GM19193 (cell line): ENCODE results near the gene CACNG4.

ENCODE experiments used
- POLR2A ChIP-seq: IDR thresholded peaks from 4 replicates; pipeline ENCODE4 v1.6.1; 2011; ENCODE audit not compliant: insufficient read depth, insufficient read length; ENCODE audit errors: extremely low read depth

CACNG4 gene

DNA sequence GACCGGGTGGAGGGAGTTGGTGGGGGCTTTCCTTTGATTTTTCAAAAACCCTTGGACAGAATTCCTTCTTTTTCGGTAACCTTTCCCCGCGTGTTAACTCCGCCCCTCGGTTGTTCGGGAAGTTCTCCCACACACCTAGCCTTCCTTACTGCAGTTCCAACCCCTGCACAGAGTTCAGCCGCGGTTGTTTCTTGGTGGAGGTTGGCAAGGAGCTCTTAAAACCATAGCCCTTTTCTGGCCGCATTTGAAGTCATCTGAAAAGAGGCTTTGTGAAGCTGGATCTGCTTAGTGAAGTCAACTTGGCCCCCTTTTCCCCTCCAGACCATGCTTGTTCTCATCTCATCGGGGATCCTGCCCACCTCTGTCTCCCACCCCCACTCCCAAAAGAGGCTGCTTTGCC is 1.8 kb downstream of the CACNG4 start:
- no peak for TF ChIP-seq POLR2A

- no peak for TF ChIP-seq POLR2A
Measured at GRCh38 chr17:66966704-66967418, 2.4 kb downstream of the CACNG4 start.

GRCh38 chr17:66967837-66968543 is 3.5 kb downstream of the CACNG4 start:
- no peak for TF ChIP-seq POLR2A

DNA sequence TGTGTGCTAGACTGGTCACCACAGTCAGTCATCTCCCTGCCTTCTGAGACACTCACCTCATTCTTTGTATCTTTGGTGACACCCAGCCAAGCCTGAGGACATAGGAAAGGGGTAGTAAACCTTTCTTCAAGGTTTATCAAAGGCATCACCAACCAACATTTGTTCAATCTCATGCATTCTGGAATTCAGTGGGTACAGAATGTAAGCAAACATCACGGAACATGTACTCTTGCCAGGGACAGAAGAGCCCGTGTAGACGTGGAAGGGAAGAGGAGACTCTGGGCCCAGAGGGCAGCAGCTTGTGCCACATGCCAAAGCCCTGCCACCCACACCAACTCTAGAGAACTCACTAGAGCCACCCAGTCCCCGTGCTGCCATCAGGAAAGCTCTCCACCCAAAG is 4.4 kb downstream of the CACNG4 start:
- no peak for TF ChIP-seq POLR2A

GRCh38 chr17:66970140-66970539 is 5.6 kb downstream of the CACNG4 start:
- TF ChIP-seq POLR2A = no peak

GRCh38 chr17:66970797-66971196 is 6.3 kb downstream of the CACNG4 start:
- TF ChIP-seq POLR2A = no peak

DNA sequence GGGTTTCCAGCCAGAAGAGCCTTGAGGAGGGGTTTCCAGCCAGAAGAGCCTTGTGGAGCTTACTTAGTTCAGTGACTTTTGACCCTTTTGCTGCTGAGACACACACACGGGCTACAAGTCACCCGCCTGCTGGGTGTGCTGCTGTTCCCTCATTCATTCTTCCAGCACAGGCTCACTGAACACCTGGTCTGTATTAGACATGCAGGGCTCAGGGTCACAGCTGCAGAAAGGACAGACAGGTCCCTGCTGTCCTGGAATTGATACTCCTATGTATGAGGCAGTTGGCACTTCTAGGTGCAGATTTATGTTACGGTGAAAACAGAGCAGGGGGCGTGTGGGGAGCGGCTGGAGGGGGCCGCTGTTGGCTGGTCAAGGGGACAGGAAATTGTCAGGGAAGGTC is 6.8 kb downstream of the CACNG4 start:
- no peak for TF ChIP-seq POLR2A

DNA sequence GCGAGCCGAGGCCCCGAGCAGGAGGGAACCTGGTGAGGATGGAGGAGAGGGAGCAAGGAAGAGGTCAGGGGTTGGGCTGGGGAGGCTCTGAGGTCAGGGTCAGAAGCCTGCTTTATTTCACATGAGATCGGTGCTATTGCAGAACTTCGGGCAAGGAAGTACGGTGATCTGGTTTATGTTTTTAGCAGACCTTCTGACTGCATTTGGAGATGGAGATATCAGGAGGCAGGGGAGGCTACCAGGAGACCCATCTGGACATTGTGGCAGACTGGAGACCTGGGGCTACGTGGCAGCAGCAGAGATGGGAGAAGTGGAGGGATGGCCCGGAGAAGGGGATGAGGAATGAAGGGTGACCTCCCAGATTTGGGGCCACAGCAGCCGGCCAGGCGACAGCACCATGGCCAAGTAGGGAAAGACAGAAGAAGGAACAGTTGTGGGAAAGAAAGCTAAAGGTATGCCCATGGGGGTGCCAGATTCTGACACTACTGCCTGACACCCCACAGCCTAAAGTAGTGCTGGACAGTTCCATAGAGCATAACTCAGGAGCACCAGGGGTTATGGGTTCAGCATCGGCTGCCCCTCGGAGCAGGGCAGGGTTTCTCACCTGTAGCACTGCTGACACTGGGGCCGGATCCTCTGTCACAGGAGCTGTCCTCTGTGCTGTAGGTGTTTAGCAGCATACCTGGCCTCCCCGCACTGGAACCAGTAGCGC is 7.4 kb downstream of the CACNG4 start:
- no peak for TF ChIP-seq POLR2A

- no peak for TF ChIP-seq POLR2A
Measured at GRCh38 chr17:66975188-66975587, 10.7 kb downstream of the CACNG4 start.

- TF ChIP-seq POLR2A = no peak
Measured at GRCh38 chr17:66975614-66976378, 11.3 kb downstream of the CACNG4 start.

GRCh38 chr17:66976379-66976663 is 11.8 kb downstream of the CACNG4 start:
- no peak for TF ChIP-seq POLR2A

- no peak for TF ChIP-seq POLR2A
Measured at GRCh38 chr17:66976781-66977201, 12.3 kb downstream of the CACNG4 start.

DNA sequence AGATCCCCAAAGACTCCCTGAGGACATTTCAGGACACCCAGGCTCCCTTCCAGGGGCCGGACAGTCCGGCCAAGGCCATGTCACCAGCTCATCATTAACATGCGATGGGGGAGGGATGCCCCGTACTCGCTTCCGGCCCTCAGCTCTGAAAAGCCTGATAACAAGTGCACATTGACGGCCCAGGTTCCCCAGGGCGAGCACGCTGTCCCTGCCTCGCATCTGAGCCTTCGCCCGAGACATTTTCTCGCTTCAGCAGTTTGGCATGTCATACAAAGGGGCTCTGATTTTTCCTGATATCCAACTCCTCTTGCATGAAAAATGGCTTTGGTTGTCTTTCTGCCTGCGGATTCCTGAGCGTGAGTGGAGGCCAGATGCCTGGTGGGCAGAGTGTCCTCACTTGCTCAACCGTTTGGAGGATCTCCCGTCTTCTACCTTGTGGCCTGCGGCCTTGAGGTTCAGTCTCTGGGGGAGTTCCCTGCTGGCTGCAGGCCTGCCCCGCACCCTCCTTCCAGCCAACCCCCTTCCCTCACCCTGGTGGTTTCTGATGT is 14.1 kb downstream of the CACNG4 start:
- TF ChIP-seq POLR2A = no peak

DNA sequence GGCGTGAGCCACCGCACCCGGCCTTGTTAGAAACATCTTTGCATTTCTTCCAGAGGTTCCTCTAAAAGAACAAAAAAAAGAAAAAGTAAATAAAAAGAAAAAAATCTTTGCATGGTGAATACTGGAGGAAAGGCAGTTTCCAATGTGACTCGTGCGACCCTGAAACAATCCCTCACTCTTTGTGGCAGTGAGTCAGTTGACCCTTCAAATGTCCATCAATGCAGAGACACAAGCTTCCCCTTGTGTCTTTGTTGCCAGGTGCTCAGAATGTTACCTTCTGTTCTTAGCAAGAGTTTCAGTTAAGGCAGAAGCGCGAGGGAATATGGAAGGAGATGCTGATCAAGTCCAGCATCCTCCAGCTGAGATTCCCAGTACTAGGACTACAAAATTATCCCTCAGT is 16.4 kb downstream of the CACNG4 start:
- no peak for TF ChIP-seq POLR2A

GRCh38 chr17:66981983-66982508 is 17.5 kb downstream of the CACNG4 start:
- no peak for TF ChIP-seq POLR2A
